ENCODE measurements around the gene POLR2F. TPM values are rescaled to one million over a fixed set of nuclear protein-coding genes. Genes with fewer than 3 reads are reported as not detected.

Gene POLR2F
- total RNA-seq, 1 donor from 2014 or later: 23.7 TPM

DNA sequence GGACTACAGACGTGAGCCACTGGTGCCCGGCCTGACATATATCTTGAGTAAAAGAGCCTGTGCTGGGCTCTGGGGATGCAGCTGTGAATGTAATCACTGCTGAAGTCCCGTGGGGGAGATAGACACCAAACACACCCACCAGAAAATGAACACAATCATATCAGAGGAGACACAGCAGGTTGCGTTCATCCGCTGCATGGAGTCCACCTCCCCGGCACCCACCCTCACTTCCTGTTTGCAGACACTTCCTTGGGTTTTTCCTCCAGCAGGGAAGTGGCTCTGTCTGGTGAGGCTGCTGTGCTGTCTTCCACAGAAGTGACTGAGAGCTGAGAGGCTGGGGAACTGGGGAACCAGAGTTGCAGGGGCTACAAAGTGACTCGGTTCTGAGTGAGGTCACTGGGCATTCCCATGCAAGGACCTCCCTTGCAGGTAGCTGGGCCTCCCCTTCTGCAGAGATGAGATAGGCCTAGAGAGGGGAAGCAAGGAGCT, 40.2 kb upstream of the POLR2F start:
- Histone ChIP-seq H3K4me3 (ENCODE audit: low read depth, low read length) (no peak overlapping the region), H3K27me3 (ENCODE audit: control insufficient read depth, insufficient read depth, low read length) (no peaks in the 10 kb centered on the region), H3K36me3 (ENCODE audit: control insufficient read depth, insufficient read depth, low read length) (peaks cover 57% of the 10 kb centered on the region)
- DNase-seq (ENCODE audit: low read depth): no peak
- TF ChIP-seq, protein P1, sequence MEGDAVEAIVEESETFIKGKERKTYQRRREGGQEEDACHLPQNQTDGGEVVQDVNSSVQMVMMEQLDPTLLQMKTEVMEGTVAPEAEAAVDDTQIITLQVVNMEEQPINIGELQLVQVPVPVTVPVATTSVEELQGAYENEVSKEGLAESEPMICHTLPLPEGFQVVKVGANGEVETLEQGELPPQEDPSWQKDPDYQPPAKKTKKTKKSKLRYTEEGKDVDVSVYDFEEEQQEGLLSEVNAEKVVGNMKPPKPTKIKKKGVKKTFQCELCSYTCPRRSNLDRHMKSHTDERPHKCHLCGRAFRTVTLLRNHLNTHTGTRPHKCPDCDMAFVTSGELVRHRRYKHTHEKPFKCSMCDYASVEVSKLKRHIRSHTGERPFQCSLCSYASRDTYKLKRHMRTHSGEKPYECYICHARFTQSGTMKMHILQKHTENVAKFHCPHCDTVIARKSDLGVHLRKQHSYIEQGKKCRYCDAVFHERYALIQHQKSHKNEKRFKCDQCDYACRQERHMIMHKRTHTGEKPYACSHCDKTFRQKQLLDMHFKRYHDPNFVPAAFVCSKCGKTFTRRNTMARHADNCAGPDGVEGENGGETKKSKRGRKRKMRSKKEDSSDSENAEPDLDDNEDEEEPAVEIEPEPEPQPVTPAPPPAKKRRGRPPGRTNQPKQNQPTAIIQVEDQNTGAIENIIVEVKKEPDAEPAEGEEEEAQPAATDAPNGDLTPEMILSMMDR (IDR thresholded peaks at IDR 0.05; ENCODE audit: insufficient read depth, low read length, severe bottlenecking): no peak
- FAIRE-seq: no peak

DNA sequence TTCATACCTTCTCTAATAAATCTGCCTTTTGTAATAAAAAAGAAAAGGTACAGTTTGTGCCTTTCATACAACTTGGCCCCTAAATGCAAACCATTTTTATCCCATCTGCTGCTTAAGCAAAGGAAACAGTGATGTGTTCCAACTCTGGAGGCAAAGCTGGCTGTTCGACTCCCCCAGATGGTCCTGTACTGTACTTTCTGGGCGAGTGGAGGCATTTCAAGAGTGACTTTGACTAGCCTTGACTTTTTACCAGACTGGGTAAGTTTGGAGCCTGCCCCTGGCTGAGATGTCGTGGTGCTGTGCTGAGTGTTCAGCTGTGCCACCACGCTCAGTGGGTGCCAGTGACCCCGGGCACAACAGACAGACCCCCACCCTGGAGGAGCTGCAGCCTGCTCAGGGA, 37.2 kb upstream of the POLR2F start:
- DNase-seq (ENCODE audit: low read depth) (no peak), FAIRE-seq (peak; percentile 13)
- Histone ChIP-seq H3K27me3 (ENCODE audit: control insufficient read depth, insufficient read depth, low read length) (no peaks in the 10 kb centered on the region), H3K36me3 (ENCODE audit: control insufficient read depth, insufficient read depth, low read length) (peaks cover 62% of the 10 kb centered on the region), H3K4me3 (ENCODE audit: low read depth, low read length) (no peak overlapping the region)
- TF ChIP-seq, protein P1 (IDR thresholded peaks at IDR 0.05; ENCODE audit: insufficient read depth, low read length, severe bottlenecking): no peak

DNA sequence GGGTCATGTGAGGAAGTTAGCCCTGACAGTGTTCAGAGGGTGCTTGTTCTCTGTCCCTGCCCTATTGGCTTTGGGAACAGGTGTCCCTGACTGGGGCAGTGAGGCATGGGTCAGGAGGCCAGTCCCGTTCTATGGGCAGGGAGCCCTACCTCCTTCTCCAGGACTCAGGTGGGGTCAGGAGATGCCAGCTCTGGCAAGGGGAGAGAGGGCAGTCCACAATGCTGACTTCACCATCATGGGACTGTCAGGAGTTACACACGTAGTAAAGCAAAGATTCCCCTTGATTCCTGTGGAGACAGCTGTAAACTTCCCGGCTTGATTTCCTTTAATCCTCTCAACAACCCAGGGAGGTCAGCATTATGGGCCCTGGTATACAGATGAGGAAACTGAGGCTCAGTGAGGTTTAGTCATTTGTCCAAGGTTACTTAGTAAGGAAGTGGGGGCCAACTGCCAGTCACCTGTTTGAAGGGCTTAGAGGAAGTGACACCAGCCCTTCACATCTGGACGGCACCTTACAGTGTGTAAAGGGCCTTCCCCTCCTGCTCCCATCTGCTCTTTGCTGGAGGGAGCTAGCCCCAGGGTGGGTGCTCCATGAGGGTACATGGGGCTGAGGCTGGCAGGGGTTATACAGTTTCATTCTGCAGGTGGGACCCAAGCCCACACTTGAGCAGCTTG, 35.5 kb upstream of the POLR2F start:
- Histone ChIP-seq H3K4me3 (ENCODE audit: low read depth, low read length) (no peak overlapping the region), H3K27me3 (ENCODE audit: control insufficient read depth, insufficient read depth, low read length) (no peaks in the 10 kb centered on the region), H3K36me3 (ENCODE audit: control insufficient read depth, insufficient read depth, low read length) (peaks cover 60% of the 10 kb centered on the region)
- DNase-seq (ENCODE audit: low read depth): no peak
- no peak for FAIRE-seq
- TF ChIP-seq, protein P1 (IDR thresholded peaks at IDR 0.05; ENCODE audit: insufficient read depth, low read length, severe bottlenecking): no peak

DNA sequence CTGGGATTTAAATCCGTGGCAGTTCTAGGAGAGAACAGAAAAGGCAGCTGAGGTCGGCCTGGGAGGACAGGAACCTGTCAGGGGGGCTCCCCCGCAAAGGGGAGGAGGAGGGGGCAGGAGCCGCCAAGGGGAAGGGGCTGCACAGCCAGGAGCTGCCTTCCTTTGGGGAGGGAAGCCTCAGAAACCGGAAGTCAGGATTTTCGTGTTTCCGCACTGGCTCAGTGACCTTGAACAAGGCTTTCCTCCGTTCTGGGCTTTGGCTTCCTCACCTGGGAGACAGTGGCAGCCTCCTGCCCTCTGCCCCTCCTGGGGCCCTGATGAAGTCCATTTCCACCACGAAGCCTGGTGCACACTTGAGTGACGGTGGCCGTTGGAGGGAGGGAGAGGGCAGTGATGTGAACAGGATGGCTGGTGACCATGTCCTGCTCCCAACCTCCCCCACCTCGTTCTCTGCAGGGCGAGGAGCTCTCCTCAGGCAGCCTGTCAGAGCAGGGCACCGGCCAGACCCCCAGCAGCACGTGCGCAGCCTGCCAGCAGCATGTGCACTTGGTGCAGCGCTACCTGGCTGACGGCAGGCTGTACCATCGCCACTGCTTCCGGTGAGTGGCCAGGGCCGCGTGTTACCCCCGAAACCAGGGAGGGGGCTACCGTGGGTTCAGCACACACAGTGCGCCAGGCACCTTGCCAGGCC, 34.8 kb upstream of the POLR2F start:
- FAIRE-seq: no peak
- TF ChIP-seq, protein P1 (IDR thresholded peaks at IDR 0.05; ENCODE audit: insufficient read depth, low read length, severe bottlenecking): no peak

DNA sequence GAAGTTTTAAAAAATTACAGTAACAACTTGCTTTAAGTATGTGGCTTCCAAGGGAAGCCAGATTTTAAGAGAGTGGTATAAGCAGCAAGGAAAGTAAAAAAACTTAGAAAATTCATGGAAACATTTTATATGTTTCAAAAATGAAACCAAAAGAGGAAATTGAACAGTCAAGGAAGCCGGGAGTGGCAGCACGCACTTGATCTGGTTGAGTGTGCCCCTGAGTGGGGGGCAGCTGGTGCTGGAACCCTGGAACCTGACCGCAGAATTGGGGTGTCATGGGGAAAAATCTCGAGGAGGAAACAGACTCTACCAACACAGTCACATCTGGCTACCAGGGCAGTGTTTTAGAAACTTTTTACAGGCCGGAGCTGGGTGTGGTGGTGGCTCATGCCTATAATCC, 33.4 kb upstream of the POLR2F start:
- TF ChIP-seq, protein P1 (IDR thresholded peaks at IDR 0.05; ENCODE audit: insufficient read depth, low read length, severe bottlenecking): no peak
- FAIRE-seq: no peak
- Histone ChIP-seq H3K4me3 (ENCODE audit: low read depth, low read length) (no peak overlapping the region), H3K27me3 (ENCODE audit: control insufficient read depth, insufficient read depth, low read length) (no peaks in the 10 kb centered on the region), H3K36me3 (ENCODE audit: control insufficient read depth, insufficient read depth, low read length) (peaks cover 64% of the 10 kb centered on the region)
- no peak for DNase-seq (ENCODE audit: low read depth)

More for the DNA sequence above, 34.8 kb upstream of the POLR2F start:
- H3K27me3 ChIP-seq (ENCODE audit: control insufficient read depth, insufficient read depth, low read length): no peaks in the 10 kb centered on the region
- no peak for DNase-seq (ENCODE audit: low read depth)
- H3K36me3 ChIP-seq (ENCODE audit: control insufficient read depth, insufficient read depth, low read length): peaks cover 56% of the 10 kb centered on the region
- no peak overlapping the region for H3K4me3 ChIP-seq (ENCODE audit: low read depth, low read length)

Data from bronchial epithelial cell (primary cell).